ENCODE results near the gene OAS3.

The OAS3 gene

GRCh38 chr12:112961536-112961935 is 23.3 kb downstream of the OAS3 start:
- DNase-seq (ENCODE audit: low read depth): no peak

DNA sequence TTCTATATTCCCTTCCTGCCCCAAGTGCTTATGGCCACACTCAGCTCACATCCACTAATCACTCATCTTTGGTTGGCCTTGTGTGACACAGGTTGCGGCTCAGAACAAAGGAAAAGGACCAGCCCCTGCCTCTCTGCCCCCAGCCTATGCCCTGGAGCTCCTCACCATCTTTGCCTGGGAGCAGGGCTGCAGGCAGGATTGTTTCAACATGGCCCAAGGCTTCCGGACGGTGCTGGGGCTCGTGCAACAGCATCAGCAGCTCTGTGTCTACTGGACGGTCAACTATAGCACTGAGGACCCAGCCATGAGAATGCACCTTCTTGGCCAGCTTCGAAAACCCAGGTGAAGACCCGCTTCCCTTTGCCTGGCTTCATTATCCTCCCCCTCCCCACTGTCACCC is 24.3 kb downstream of the OAS3 start:
- DNase-seq (ENCODE audit: low read depth): no peak

GRCh38 chr12:112963227-112963861 is 25.1 kb downstream of the OAS3 start:
- no peak for DNase-seq (ENCODE audit: low read depth)

- no peak for DNase-seq (ENCODE audit: low read depth)
Measured at GRCh38 chr12:112964067-112964670, 25.9 kb downstream of the OAS3 start.

DNA sequence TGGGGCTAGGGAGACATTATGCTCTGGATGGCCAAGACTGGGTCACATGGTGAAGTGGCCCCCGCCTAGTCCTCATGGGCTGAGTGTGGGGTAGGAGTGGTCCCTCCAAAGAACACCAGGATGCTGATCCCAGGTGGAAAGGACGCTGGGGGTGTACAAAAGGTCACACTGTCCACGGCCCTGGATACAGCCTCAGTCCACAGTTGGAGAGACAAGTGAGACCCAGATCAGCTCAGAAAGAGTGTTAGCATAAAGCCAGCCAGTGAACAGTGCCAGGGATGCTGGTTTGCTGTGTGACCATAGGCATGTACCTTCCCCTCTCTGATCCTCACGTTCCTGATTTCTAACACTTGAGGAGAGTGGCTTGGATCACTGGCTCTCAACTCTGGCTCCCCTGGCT is 26.6 kb downstream of the OAS3 start:
- DNase-seq (ENCODE audit: low read depth): no peak

DNA sequence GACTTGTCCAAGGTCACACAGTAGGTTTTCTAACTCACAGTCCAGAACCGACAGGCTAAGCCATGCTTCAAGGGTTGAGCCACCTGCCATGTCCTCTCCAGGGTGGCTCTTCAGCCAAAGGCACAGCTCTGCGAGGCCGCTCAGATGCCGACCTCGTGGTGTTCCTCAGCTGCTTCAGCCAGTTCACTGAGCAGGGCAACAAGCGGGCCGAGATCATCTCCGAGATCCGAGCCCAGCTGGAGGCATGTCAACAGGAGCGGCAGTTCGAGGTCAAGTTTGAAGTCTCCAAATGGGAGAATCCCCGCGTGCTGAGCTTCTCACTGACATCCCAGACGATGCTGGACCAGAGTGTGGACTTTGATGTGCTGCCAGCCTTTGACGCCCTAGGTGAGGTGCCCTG is 27.4 kb downstream of the OAS3 start:
- no peak for DNase-seq (ENCODE audit: low read depth)

DNA sequence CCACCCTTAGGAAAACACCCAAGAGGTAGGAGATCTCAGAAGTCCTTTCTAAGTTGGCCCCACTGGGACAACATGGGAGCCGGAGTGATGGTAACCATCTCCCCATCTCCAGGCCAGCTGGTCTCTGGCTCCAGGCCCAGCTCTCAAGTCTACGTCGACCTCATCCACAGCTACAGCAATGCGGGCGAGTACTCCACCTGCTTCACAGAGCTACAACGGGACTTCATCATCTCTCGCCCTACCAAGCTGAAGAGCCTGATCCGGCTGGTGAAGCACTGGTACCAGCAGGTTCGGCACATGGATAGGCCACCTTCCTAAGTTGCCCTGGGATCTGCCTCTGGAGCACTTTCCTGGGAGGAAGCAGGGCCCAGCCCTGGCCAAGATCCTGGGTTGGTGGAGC is 29.0 kb downstream of the OAS3 start:
- DNase-seq (ENCODE audit: low read depth): no peak

DNA sequence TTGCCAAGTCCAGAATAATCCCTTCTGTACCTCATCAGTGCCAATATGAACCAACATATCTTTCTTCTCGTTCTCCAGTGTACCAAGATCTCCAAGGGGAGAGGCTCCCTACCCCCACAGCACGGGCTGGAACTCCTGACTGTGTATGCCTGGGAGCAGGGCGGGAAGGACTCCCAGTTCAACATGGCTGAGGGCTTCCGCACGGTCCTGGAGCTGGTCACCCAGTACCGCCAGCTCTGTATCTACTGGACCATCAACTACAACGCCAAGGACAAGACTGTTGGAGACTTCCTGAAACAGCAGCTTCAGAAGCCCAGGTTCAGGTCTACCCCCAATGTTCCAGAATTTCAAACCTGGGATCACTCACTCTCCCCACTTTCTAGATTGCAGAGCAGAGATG is 29.6 kb downstream of the OAS3 start:
- DNase-seq (ENCODE audit: low read depth): no peak

- no peak for DNase-seq (ENCODE audit: low read depth)
Measured at GRCh38 chr12:112969547-112970306, 31.5 kb downstream of the OAS3 start.

DNA sequence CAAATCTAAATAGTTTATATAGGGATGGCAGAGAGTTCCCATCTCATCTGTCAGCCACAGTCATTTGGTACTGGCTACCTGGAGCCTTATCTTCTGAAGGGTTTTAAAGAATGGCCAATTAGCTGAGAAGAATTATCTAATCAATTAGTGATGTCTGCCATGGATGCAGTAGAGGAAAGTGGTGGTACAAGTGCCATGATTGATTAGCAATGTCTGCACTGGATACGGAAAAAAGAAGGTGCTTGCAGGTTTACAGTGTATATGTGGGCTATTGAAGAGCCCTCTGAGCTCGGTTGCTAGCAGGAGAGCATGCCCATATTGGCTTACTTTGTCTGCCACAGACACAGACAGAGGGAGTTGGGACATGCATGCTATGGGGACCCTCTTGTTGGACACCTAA is 32.1 kb downstream of the OAS3 start:
- no peak for DNase-seq (ENCODE audit: low read depth)

- DNase-seq (ENCODE audit: low read depth): no peak
Measured at GRCh38 chr12:112971248-112971647, 33.0 kb downstream of the OAS3 start.

GRCh38 chr12:112973011-112973735 is 34.9 kb downstream of the OAS3 start:
- no peak for DNase-seq (ENCODE audit: low read depth)

DNA sequence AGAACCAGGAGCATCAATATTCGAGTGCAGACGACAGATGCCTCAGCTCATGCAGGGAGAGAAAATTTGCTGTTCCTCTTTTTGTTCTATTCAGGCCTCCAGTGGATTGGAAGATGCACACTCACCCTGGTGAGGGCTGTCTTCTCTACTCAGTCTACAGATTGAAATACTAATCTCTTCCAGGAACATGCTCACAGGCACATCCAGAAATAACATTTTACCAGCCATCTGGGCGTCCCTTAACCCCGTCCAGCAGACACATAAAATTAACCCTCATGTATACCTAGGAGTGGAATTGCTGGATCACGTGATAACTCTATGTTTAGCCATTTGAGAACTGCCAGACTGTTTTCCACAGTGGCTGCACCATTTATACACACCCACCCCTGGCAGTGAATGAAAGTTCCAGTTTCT is 35.6 kb downstream of the OAS3 start:
- no peak for DNase-seq (ENCODE audit: low read depth)

DNA sequence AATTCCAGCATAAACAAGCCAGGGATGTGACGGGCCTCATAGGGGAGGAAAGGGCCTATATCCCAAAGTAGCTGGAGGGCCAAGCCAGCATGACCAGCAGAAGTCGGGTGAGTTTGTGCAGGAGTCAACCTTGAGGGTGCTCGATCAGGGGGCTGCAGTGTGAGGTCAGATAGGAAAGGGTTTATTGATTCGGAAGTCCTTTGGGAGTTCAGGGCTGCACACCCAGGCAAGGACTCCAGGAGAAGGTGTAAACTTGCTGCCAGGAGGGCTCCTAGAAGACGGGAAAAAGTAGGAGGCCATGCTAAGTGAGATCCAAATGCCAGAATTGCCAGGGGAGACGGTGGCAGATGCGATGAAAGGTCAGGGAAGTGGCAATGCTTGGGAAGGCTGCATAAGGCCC is 36.6 kb downstream of the OAS3 start:
- DNase-seq (ENCODE audit: low read depth): no peak

DNA sequence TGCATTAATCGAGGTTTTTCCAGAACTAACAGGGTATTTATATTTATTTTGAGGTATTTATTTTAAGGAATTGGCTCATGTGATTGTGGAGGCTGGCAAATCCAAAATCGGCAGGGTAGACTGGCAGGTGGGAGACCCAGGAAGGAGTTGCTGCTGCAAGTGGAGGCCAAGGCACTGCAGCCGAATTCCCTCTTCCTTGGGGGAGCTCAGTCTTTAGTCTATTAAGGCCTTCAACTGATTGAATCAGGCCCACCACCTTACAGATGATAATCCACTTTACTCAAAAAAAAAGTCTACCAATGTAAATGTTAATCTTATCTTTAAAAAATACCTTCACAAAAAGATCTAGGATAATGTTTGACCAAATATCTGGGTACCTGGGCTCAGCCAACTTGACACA is 38.9 kb downstream of the OAS3 start:
- no peak for DNase-seq (ENCODE audit: low read depth)

- DNase-seq (ENCODE audit: low read depth): no peak
Measured at GRCh38 chr12:112977641-112978040, 39.4 kb downstream of the OAS3 start.

GRCh38 chr12:112978163-112979040 is 40.1 kb downstream of the OAS3 start, which contains the start of gene OAS2:
Gene OAS2 (plus strand): TSS chr12:112978519. CDS start chr12:112978609, 90 bp downstream.
- peak; percentile 49 for DNase-seq (ENCODE audit: low read depth)

GRCh38 chr12:112979041-112979680 is 40.9 kb downstream of the OAS3 start:
- no peak for DNase-seq (ENCODE audit: low read depth)

DNA sequence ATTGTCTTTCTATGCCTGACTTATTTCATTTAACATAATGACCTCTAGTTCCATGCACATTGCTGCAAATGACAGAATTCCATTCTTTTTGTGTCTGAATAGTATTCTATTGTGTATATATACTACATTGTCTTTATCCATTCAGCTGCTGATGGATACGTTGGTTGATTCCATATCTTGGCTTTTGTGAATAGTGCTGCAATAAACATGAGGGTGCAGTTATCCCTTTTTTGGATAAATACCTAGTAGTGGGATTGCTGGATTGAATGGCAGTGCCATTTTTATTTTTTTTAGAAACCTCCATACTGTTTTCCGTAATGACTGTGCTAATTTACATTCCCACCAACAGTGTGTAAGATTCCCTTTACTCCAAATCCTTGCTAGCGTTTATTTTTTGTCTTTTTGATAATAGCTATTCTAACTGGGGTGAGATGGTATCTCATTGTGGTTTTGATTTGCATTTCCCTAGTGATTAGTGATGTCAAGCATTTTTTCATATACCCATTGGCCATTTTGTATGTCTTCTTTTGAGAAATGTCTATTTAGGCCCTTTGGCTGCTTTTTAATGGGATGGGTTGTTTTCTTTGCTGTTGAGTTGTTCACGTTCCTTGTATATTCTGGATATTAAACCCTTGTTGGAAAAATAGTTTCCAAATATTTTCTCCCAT is 42.4 kb downstream of the OAS3 start:
- no peak for DNase-seq (ENCODE audit: low read depth)

DNA sequence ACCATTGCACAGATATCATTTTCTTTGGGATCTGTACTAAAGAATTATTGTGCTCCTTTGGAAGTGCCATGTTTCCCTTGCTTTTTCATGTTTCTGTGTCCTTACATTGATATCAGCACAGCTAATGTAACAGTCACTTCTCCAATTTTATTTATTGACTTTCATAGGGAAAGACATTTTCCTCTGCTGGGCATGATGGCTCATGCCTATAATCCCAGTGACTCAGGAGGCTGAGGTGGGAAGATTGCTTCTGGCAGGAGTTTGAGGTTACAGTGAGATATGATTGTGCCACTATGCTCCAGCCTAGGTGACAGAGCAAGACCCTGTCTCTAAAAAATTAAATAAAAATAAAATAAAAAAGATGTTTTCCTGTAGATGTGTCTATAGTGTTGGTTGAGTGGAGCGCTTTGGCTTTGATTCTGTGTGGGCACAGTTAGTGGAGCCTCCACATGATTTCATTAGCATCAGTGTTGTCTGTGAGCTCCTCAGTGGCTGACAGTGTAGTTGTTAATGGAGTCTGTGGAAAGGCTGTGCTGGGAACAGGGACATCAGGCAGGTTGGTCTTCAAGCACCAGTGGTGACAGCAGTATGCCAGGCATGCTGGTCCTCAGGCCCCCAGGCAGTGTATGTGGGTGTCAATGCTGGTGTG is 47.5 kb downstream of the OAS3 start:
- no peak for DNase-seq (ENCODE audit: low read depth)

All from stimulated activated CD8-positive, alpha-beta memory T cell treated with anti-CD3 and anti-CD28 coated beads, Interleukin-7, amount 100 ng/mL, for 24 hours (primary cell).